Activated T-helper 1 cell treated with anti-CD3 and anti-CD28 coated beads, Interleukin-12 subunit alpha, Interleukin-12 subunit beta, Interleukin-2, Interleukin-4 antibody, amounts not matched to agents 30 ng/mL and 10 ng/mL and 1 ng/mL, durations not matched to agents 14 hours and 24 hours and 36 hours (primary cell): ENCODE data around the gene PKD1. TPM values are rescaled to one million over a fixed set of nuclear protein-coding genes. Genes with fewer than 3 reads are reported as not detected.

Experiments used
- DNase-seq: peaks from one replicate; pipeline ENCODE4 v3.0.0; 2021; ENCODE audit warnings: low spot score
- H3K27ac Mint-ChIP-seq: one replicate; pipeline ENCODE4 v1.8.0; 2021; ENCODE audit warnings: mild to moderate bottlenecking, mixed read lengths
- H3K27me3 Mint-ChIP-seq: one replicate; pipeline ENCODE4 v1.8.0; 2022; ENCODE audit warnings: mild to moderate bottlenecking, moderate library complexity, mixed read lengths; ENCODE audit not compliant: insufficient read depth
- H3K36me3 Mint-ChIP-seq: one replicate; pipeline ENCODE4 v1.8.0; 2021; ENCODE audit warnings: low read depth, mixed read lengths
- H3K4me1 Mint-ChIP-seq: one replicate; pipeline ENCODE4 v1.8.0; 2021; ENCODE audit warnings: low read depth, mixed read lengths
- H3K4me3 Mint-ChIP-seq: one replicate; pipeline ENCODE4 v1.8.0; 2021; ENCODE audit warnings: mild to moderate bottlenecking, moderate library complexity, mixed read lengths
- H3K9me3 Mint-ChIP-seq: one replicate; pipeline ENCODE4 v1.8.0; 2021; ENCODE audit warnings: mixed read lengths
- intact Hi-C: fragments of 100-400 bp; cut with micrococcal nuclease; formaldehyde crosslinking; loops from one replicate; pipeline ENCODE4 v1.15.1; 2024
- total RNA-seq: library from RNA; stranded (reverse); gene quantifications from 2 replicates; pipeline ENCODE4 v1.2.3, GENCODE V29; 2022

PKD1 gene
- total RNA-seq, 1 donor from 2014 or later, result 92.5 TPM

DNA sequence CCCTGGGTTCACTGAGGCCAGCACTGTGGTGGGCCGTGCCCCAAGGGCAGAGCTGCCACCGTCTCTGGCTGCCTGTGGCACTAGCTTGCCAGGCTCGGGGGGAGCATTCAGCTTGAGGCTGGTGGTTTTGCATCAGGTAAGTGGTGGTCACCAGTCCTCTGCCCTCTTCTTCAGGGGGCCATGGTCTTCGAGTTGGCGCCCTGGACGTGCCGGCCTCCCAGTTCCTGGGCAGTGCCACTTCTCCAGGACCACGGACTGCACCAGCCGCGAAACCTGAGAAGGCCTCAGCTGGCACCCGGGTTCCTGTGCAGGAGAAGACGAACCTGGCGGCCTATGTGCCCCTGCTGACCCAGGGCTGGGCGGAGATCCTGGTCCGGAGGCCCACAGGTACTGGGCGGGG lies 55.7 kb downstream of the PKD1 start:
- intact Hi-C loops, result no loop called here
- no peak for DNase-seq
- Mint-ChIP-seq H3K4me3 (no peak overlapping the region), H3K4me1 (no peaks in the 10 kb centered on the region), H3K36me3 (peaks cover 6% of the 10 kb centered on the region), H3K27me3 (no peaks in the 10 kb centered on the region), H3K27ac (no peak overlapping the region), H3K9me3 (no peaks in the 10 kb centered on the region)

DNA sequence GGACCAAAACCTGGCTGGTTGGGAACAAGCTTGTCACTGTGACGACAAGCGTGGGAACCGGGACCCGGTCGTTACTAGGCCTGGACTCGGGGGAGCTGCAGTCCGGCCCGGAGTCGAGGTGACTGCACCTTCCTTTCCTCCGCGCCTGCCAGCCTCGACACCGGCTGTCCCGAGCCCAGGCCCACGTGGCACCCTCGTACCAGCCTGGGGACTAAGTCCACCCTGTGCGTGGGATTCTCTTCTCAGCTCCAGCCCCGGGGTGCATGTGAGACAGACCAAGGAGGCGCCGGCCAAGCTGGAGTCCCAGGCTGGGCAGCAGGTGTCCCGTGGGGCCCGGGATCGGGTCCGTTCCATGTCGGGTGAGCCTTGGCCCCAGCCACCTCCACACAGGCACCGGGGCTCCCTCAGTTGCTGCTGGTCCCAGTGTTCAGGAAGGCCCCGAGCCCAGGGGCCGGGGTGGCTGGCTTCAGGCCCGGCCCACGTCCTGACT lies 56.3 kb downstream of the PKD1 start:
- peaks cover 9% of the 10 kb centered on the region for H3K36me3 Mint-ChIP-seq
- intact Hi-C loops, result no loop called here
- no peaks in the 10 kb centered on the region for H3K9me3 Mint-ChIP-seq
- no peaks in the 10 kb centered on the region for H3K27me3 Mint-ChIP-seq
- DNase-seq, result no peak
- H3K4me1 Mint-ChIP-seq, result no peaks in the 10 kb centered on the region
- H3K4me3 Mint-ChIP-seq, result no peak overlapping the region
- no peak overlapping the region for H3K27ac Mint-ChIP-seq

- no peak for DNase-seq
- intact Hi-C loops, result no loop called here
- H3K4me3 Mint-ChIP-seq, result no peak overlapping the region
- no peaks in the 10 kb centered on the region for H3K9me3 Mint-ChIP-seq
- H3K4me1 Mint-ChIP-seq, result no peaks in the 10 kb centered on the region
- H3K27me3 Mint-ChIP-seq, result no peaks in the 10 kb centered on the region
- peaks cover 9% of the 10 kb centered on the region for H3K36me3 Mint-ChIP-seq
- H3K27ac Mint-ChIP-seq, result no peak overlapping the region
These were observed 57.0 kb downstream of the PKD1 start for GRCh38 chr16:2078691-2079090.

- H3K27me3 Mint-ChIP-seq, result no peaks in the 10 kb centered on the region
- intact Hi-C loops, result no loop called here
- no peaks in the 10 kb centered on the region for H3K4me1 Mint-ChIP-seq
- no peak overlapping the region for H3K4me3 Mint-ChIP-seq
- no peak for DNase-seq
- H3K9me3 Mint-ChIP-seq, result no peaks in the 10 kb centered on the region
- no peak overlapping the region for H3K27ac Mint-ChIP-seq
- H3K36me3 Mint-ChIP-seq, result peaks cover 9% of the 10 kb centered on the region
These were observed 57.6 kb downstream of the PKD1 start for GRCh38 chr16:2078096-2078495.

- Mint-ChIP-seq H3K4me1 (no peaks in the 10 kb centered on the region), H3K27me3 (no peaks in the 10 kb centered on the region), H3K4me3 (no peak overlapping the region), H3K9me3 (no peaks in the 10 kb centered on the region), H3K27ac (no peak overlapping the region), H3K36me3 (peaks cover 9% of the 10 kb centered on the region)
- DNase-seq, result no peak
- intact Hi-C loops, result no loop called here
These were observed 58.0 kb downstream of the PKD1 start for GRCh38 chr16:2077696-2078095.

- no peaks in the 10 kb centered on the region for H3K4me1 Mint-ChIP-seq
- H3K4me3 Mint-ChIP-seq, result no peak overlapping the region
- H3K36me3 Mint-ChIP-seq, result peaks cover 10% of the 10 kb centered on the region
- intact Hi-C loops, result no loop called here
- DNase-seq, result no peak
- no peaks in the 10 kb centered on the region for H3K9me3 Mint-ChIP-seq
- no peaks in the 10 kb centered on the region for H3K27me3 Mint-ChIP-seq
- no peak overlapping the region for H3K27ac Mint-ChIP-seq
These were observed 58.7 kb downstream of the PKD1 start for GRCh38 chr16:2077016-2077415.

- no peaks in the 10 kb centered on the region for H3K4me1 Mint-ChIP-seq
- no peak overlapping the region for H3K4me3 Mint-ChIP-seq
- H3K27ac Mint-ChIP-seq, result no peak overlapping the region
- H3K36me3 Mint-ChIP-seq, result peaks cover 10% of the 10 kb centered on the region
- no peaks in the 10 kb centered on the region for H3K27me3 Mint-ChIP-seq
- H3K9me3 Mint-ChIP-seq, result no peaks in the 10 kb centered on the region
- intact Hi-C loops, result no loop called here
- no peak for DNase-seq
These were observed 59.4 kb downstream of the PKD1 start for GRCh38 chr16:2076072-2076865.

DNA sequence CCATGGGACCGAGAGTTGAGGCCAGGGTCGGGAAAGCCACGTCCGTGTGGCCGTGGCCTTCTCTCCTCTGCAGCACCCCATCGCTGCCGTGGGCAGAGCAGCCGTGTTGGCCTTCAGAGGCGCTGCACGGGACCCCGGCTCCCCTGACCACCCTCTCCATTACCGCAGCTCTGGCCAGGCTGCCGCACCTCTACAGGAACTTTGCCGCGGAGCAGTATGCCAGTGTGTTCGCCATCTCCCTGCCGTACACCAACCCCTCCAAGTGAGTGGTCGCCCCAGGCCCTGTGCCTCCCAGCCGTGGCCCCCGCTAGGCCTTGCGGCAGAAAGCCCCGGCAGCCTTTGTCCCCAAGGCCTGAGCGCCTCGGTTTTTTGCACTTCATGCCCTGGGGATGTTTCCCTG lies 60.1 kb downstream of the PKD1 start:
- no peak for DNase-seq
- Mint-ChIP-seq H3K4me3 (no peak overlapping the region), H3K27me3 (no peaks in the 10 kb centered on the region), H3K9me3 (no peaks in the 10 kb centered on the region), H3K4me1 (no peaks in the 10 kb centered on the region), H3K27ac (no peak overlapping the region), H3K36me3 (peaks cover 10% of the 10 kb centered on the region)
- intact Hi-C loops, result no loop called here

DNA sequence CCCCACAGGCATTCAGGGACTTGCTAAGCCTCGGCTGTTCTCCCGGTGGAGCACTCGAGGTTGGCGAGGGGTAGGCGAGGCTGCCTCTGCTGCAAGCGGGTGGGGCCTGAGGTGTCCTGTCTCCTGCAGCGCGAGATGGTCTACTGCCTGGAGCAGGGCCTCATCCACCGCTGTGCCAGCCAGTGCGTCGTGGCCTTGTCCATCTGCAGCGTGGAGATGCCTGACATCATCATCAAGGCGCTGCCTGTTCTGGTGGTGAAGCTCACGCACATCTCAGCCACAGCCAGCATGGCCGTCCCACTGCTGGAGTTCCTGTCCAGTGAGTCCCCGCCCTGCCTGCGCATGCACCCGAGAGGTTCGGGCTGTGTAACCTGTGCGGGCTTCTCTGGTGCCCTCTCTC lies 61.6 kb downstream of the PKD1 start:
- intact Hi-C loops, result no loop called here
- Mint-ChIP-seq H3K36me3 (peaks cover 13% of the 10 kb centered on the region), H3K9me3 (no peaks in the 10 kb centered on the region), H3K27me3 (no peaks in the 10 kb centered on the region), H3K27ac (no peak overlapping the region), H3K4me3 (no peak overlapping the region), H3K4me1 (no peaks in the 10 kb centered on the region)
- no peak for DNase-seq

DNA sequence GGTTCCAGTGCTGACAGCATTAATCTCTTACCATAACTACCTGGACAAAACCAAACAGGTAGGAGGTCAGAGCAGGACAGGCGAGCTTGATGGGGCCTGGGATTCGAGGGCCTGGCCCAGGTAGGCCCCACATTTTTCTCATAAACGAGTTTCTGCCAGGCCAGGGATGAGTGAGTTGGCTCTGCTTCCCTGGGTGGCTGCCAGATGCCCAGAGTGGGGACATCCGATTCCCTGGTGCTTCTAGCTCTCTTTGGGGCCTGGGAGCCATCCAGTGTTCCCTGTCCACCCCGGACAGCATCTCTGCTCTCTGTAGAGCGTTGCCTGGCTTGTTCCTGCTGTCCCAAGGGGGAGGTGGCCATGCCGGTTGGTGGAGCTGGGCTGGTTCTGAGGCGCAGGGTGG lies 62.8 kb downstream of the PKD1 start:
- Mint-ChIP-seq H3K4me1 (no peaks in the 10 kb centered on the region), H3K9me3 (no peaks in the 10 kb centered on the region), H3K27me3 (no peaks in the 10 kb centered on the region), H3K27ac (no peak overlapping the region), H3K36me3 (peaks cover 16% of the 10 kb centered on the region), H3K4me3 (no peak overlapping the region)
- intact Hi-C loops, result no loop called here
- no peak for DNase-seq

GRCh38 chr16:2071454-2072202 lies 64.1 kb downstream of the PKD1 start:
- intact Hi-C loops, result no loop called here
- no peaks in the 10 kb centered on the region for H3K27me3 Mint-ChIP-seq
- no peaks in the 10 kb centered on the region for H3K9me3 Mint-ChIP-seq
- H3K4me1 Mint-ChIP-seq, result no peaks in the 10 kb centered on the region
- no peak for DNase-seq
- H3K36me3 Mint-ChIP-seq, result peaks cover 18% of the 10 kb centered on the region
- no peak overlapping the region for H3K27ac Mint-ChIP-seq
- H3K4me3 Mint-ChIP-seq, result no peak overlapping the region

DNA sequence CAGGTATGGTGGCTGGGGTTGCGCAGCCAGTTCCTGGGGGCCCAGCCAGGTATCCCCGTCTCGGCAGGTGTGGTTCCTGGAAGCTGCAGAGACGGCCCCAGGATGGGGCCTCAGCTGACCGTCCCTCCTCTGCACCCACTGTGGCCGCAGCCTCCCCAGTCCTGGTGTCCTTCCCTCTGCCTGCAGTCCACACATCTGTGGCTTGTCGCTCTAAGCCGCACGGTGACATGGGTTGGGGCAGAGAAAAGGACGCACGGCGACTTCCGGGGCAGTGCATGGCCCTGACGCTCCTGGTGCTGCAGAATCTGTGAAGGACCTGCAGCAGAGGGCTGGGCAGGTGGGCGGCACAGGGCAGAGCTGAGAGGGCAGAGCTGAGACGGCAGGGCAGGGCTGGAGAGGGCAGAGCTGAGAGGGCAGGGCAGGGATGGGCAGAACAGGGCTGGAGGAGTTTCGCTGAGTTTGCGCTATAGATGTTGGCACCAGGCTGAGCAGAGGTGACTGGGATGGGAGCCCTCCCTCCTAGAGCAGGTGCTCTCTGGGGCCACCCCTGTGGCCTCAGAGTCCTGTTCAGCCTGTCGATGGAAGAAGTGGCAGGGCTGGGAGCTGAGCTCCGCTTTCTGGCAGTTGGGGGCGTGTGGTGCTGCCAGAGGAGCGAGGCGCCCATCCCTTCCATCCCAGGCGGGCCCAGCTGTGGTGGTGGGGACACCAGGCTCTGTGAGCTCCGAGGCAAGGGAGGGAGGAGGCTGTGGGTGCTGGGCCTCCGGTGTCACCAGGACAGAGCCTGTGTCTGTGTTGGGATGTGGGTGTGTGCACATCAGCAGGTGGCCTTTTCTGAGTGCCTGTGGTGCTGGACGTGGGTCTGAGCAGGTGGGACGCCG lies 64.9 kb downstream of the PKD1 start:
- H3K4me1 Mint-ChIP-seq, result no peaks in the 10 kb centered on the region

DNA sequence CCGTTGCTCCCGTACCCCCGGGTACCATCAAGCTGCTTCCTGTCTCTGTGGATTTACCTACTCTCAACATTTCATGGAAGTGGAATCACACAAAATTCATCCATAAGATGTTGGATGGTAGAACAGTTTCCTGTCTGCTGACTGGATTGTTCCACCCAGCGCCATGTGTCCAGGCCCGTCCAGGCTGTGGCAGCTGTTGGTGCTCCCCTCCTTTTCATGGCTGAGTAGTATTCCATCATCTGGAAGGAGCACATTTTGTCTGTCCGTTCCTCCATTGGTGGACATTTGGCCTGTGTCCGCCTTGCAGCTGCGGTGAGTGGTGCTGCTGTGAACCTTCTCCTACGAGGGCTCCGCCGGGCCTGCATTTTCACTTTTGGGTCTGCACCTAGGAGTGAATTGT lies 69.6 kb downstream of the PKD1 start:
- Mint-ChIP-seq H3K4me3 (no peak overlapping the region), H3K27me3 (no peaks in the 10 kb centered on the region), H3K27ac (no peak overlapping the region), H3K9me3 (no peaks in the 10 kb centered on the region), H3K4me1 (no peaks in the 10 kb centered on the region), H3K36me3 (peaks cover 19% of the 10 kb centered on the region)
- DNase-seq, result no peak
- intact Hi-C loops, result no loop called here

More for the DNA sequence above, 64.9 kb downstream of the PKD1 start:
- Mint-ChIP-seq H3K27ac (no peak overlapping the region), H3K9me3 (no peaks in the 10 kb centered on the region), H3K27me3 (no peaks in the 10 kb centered on the region), H3K36me3 (peaks cover 20% of the 10 kb centered on the region), H3K4me3 (no peak overlapping the region)
- intact Hi-C loops, result no loop called here
- DNase-seq, result no peak
